GM12892 (cell line): Measurements from ENCODE around the gene ZC3HAV1.

Source experiments
- DNase-seq: peaks from one replicate; pipeline ENCODE4 v3.0.0; 2011; ENCODE audit not compliant: insufficient read length
- FAIRE-seq: peaks from 2 replicates; lab custom pipeline; 2011; peaks lifted over from hg19 to GRCh38; lab: Jason Lieb, UNC
- POLR2A ChIP-seq: IDR thresholded peaks from 2 replicates; pipeline ENCODE4 v1.6.1; 2011; ENCODE audit warnings: low read depth, low read length, control low read depth
- POLR2AphosphoS5 ChIP-seq: IDR thresholded peaks from 2 replicates; pipeline ENCODE4 v1.6.1; 2011; ENCODE audit warnings: low read depth, low read length, control low read depth
- TAF1 ChIP-seq: IDR thresholded peaks from 2 replicates; pipeline ENCODE4 v1.6.1; 2011; ENCODE audit warnings: low read depth, mild to moderate bottlenecking, control low read depth, low read length, borderline replicate concordance

Gene ZC3HAV1

GRCh38 chr7:139011373-139011772 lies 98.1 kb downstream of the ZC3HAV1 start:
- FAIRE-seq: no peak
- TF ChIP-seq POLR2A (no peak), POLR2AphosphoS5 (no peak), TAF1 (no peak)
- no peak for DNase-seq

- FAIRE-seq (no peak), DNase-seq (no peak)
- TF ChIP-seq TAF1: no peak
- TF ChIP-seq POLR2AphosphoS5: no peak
- no peak for TF ChIP-seq POLR2A
Observed at GRCh38 chr7:139004321-139005090, 105.0 kb downstream of the ZC3HAV1 start.

- TF ChIP-seq TAF1 (no peak), POLR2A (no peak), POLR2AphosphoS5 (no peak)
- no peak for DNase-seq
- FAIRE-seq: no peak
Observed at GRCh38 chr7:138999414-138999813, 110.1 kb downstream of the ZC3HAV1 start.
